Amniotic stem cell (primary cell): Measurements from ENCODE around the gene ST3GAL3.

Experiments used
- DNase-seq: peaks from one replicate; lab custom pipeline; 2025; lab: John Stamatoyannopoulos, UW

Gene ST3GAL3

DNA sequence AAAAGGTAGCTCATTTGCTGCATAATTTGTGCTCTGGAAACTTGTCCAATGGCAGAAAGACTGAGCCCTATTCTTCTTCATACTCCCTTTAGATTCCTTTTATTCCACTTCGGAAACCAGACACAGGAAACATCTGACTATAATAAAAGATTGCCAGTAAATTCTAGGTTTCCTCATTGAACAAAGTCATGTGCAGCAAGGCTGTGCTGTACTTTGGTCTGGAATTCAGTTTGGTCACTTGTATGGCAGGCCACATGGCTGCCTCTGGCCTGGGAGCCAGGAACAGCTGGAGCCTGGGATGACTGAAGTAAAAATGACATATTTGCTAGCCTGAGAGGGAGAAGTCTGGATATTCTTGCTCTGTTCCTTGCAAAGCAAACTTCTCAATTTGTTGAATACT lies 79.6 kb downstream of the ST3GAL3 start:
- no peak for DNase-seq

DNA sequence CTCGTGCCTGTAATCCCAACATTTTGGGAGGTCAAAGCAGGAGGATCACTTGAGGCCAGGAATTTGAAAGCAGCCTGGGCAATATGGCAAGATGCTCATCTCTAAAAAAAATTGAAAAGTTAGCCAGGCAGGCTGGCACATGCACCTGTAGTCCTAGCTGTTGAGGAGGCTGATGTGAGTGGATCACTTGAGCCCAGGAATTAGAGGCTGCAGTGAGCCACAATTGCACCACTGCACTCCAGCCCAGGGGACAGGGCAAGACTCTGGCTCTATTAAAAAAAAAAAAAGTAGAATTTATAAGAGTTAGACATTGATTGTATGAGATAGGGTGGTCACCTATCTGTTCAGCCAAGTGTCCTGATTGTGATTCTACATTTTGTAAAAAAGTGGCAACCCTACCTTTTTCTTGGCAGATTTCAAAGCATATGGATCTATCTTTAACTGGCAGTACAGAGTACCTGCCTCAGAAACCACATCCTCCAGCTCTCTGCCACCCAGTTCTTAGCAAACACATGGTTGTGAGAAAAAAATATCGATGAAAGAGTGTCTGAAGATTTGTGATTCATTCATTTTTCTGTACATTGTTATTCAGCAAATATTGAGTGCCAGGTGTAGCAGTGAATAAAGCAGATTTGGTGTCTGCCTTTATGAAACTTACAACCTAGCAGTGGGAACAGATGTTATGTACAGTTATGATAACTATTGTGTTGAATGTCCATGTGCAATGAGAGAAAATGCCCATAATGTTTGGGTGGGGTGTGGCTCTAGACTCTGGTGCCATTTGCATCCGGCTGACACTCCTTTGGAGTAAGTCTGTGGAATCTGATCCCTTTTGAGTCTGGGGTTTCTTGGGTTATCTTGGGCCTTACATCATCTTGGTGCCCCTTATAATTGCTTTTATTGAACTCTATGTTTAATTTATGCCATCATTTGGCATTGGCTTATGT lies 82.5 kb downstream of the ST3GAL3 start:
- DNase-seq: no peak

DNA sequence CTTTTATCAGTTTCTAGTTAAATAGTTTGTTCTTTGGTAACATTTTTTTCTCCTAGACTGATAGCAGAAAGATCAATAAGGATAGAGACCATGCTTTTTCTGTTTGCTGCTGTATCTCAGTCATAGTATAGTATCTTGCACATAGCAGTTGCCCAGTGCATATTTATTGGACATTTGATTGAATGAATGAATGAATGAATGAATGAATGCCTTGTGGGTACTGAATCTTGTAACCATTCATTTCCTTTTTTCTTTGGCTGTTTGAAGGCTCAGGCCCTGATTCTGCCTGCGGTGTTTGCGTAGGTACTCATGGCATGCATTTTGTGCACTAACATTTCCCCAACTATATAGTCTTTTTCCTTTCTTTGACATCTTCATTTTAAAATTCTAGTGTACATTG lies 83.9 kb downstream of the ST3GAL3 start:
- DNase-seq: no peak

DNA sequence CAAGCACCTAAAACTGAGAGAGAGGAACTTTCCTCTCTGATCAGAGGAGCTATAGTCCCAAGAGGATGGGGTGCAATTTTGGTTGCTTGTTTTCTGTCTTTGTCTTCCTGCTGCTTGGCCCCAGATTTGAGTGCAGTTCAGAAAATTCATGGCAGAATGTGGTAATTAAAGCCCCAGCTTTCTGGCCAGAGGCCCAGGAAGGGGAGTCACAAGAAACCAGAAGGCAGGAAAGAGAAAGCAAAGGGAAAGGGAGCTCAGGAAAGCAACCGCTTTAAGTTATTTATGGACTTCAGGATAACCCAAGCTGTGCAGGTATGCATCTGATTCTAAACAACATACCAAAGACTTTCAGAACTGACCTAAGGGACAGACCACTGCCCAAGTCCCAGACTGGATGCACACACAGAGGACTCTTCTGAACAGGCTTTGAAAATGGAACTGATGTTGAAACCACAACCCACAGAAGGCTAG lies 88.8 kb downstream of the ST3GAL3 start:
- no peak for DNase-seq

DNA sequence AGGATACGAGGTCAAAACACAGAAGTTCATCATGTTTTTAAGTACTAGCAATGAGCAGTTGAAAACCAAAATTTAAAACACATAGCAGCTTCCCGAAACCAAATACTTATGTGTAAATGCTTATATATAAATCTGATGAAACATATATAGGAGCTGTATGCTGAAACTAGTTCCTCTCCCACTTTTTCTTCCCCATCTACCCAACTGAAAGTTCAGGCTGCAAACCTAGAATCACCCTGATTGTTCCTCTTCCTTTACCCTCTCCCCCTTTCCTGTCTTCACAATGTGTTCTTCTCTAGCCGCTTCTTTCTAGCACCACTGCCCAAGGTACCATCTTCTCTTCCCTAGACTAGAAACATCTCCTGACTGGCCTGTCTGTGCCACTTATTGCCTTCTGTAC lies 90.6 kb downstream of the ST3GAL3 start:
- no peak for DNase-seq

DNA sequence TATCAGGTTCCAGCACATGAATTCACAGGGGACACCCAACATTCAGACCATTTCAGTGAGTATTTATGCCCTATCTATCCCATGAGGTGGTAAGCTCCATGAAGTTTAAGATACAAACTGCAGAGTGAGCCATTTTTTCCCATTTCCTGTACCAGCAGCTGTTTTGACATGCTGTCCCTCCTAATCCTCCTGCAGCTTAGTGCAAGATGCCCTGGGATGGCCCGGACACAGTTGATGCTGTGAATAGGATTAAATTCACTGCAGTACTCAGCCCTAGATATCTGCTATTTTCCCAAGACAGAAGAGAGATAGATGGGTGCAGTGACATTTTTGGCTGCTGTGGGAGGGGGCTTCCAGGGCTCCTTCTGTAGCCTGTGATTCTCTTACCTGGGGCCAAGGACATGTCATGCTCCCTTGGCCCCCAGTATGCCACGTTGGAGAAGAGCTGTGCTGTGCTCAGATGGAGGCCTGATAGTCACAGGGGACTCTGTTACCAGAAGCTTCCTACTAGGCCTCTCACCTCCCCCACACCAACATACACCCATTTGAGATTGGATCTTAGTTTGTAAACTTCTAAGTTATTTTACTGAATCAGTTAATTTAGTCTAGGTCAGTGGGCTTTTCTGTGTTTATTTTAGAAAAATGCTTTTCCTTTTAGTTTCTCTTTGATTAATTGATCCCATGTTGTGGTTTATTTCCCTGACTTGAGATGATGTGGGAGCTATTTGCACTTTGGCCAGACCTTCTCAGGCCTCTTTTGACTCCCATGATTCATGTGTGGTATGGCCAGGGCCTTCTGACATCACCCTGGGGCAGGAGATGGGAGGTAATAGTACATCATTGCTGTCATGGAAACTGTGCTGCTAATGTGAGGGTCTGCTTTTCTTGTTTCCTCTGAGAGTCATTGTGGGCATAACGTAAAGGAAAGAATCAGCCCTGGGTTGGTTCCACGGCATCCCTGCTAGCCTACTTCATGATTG lies 92.6 kb downstream of the ST3GAL3 start:
- DNase-seq: no peak

DNA sequence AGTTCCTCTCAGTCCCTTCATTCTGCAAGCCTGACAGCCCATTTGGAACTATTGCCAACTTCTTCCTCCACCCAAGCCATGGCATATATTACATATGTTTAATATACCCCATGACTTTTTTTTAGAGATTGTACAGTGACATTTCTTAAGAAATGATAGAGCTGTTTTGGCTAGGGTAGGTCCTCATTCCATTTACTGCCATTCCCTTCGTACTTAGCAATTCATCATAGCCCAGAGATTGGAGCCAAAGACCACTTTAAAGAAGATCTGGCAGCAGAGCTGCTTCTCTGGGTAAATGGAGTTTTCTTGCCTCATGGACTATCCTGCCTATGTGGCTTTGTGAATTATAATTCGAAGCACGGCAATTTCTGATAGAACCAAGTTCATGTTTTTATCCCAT lies 93.4 kb downstream of the ST3GAL3 start:
- no peak for DNase-seq

DNA sequence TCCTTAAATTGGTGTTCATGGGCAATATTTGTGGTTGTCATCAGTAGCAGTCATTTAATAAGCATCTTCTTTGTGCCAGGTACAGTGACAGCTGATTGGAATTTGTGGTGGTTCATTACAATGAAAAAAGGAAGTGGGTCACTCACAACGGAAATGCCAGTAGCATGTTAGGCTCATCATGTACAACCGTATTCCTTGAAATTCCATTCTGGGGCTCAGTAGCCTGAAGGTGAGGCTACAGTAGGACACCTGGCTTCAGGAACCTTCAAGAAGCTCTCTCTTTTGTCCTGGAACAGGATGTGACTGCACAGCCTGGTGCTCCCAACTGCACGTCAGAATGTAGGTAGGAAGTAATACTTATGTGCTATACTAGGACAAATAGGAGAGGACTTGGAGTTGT lies 93.9 kb downstream of the ST3GAL3 start:
- DNase-seq: no peak

DNA sequence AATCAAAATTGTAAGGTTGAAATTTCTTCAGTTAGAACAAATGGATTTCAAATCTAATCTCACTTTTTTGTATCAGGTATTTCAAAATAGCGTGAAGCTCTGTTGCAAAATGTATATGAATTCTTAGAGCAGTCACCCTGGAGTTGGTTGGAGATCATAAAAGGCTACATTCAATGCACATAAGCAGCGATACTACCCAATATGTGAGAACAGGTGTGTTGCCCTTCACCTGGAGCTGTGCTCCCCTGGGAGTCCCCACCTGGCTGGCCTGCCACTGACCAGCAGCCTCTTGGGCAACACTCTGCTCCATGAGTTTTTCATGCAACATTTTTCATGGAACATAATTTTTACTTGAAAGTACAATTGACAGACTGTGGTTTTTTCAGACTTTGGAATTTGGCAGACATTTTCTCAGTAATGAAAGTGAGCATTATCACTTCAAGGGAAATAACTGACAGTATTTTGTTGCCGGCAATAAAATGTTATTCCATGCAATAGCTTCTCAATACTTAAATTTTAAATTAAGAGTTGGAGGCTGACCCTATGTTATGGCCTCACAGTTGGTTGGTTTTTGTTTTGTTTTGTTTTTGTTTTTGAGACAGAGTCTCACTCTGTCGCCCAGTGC lies 95.1 kb downstream of the ST3GAL3 start:
- no peak for DNase-seq

DNA sequence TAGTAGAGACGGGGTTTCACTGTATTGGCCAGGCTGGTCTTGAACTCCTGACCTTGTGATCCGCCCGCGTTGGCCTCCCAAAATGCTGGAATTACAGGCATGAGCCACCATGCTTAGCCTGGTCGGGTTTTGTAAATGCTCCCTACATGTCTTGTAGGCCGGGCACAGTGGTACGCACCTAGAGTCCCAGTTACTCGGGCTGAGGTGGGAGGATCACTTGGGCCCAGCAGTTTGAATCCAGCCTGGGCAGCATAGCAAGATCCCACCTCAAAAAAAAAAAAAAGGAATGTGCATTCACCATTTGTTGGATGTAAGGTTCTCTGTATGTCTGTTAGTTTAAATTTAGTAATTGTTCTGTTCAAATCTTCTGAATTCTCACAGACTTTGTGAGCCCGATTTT lies 95.8 kb downstream of the ST3GAL3 start:
- DNase-seq: no peak

DNA sequence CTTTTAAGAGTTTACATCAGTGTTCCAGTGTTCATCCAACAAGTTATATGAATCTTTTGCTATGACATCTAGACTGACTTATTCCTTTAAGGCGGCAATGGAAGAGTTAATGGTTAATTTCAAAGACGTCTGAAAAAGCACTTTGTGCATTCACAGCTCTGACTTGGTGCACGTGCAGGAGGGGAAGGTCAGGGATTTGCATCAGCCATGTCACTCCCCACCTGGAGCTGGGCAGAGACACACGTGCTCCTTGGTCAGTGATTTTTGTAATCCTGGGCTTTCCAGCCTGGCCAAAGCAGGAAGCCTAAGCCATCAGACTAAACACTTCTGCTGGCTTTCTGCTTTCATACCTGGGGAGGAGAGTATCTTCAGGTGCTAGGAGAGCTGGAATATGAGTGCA lies 96.3 kb downstream of the ST3GAL3 start:
- no peak for DNase-seq

DNA sequence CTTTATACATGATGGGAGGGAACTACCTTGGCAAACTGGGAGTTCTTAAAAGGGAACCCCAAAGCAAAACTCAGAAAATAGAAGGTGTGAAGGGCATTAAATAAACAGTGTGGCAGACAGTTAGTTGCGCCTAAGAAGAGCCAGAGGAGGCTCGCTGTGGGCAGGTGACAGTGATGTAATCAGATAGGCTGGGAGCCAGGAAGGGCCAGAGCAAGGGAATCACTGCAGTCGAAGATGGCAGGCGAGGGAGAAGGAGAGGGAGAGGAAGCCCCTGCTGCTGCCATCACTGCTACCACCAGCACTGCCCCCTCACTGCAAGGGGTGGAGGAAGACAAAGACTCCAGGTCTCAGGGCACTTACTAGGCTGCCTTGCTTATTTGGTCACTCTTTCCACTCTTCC lies 97.2 kb downstream of the ST3GAL3 start:
- DNase-seq: no peak

DNA sequence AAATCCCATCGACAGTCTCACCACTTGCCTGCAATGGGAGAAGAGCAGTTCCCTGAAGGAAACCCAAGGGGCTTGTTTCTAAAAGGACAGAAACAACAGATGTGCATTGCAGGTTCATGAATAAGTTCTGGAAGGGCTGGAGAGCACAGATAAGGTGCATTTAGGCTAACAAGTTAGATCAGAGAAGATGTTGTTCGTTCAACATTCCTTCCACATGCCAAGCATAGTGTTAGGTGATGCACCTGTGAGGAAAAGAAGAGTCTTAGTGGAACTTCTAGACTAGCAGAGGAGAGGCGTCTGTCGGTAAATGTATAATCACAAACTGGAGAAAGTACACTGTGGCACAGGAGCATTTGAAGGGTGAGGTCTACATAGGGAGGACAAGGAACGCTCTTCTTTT lies 98.0 kb downstream of the ST3GAL3 start:
- DNase-seq: no peak

DNA sequence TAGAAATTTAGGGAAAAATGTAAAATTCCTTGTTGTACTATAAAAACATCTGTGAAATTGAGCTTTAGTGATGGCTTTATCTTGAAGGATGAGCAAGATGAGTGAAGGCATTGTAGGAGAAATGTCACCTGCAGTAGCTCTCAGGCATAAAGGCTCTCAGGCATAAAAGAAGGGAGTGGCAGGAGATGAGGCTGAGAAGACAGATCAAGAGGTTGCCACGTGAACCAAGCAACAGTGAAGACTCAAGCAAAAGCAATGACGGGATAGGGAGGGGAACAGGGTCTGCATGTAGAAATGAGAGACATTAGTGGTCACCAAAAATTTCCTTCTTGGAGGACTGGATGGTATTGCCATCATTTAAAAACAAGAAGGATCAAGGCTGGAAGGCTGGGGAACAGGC lies 98.8 kb downstream of the ST3GAL3 start:
- DNase-seq: no peak

DNA sequence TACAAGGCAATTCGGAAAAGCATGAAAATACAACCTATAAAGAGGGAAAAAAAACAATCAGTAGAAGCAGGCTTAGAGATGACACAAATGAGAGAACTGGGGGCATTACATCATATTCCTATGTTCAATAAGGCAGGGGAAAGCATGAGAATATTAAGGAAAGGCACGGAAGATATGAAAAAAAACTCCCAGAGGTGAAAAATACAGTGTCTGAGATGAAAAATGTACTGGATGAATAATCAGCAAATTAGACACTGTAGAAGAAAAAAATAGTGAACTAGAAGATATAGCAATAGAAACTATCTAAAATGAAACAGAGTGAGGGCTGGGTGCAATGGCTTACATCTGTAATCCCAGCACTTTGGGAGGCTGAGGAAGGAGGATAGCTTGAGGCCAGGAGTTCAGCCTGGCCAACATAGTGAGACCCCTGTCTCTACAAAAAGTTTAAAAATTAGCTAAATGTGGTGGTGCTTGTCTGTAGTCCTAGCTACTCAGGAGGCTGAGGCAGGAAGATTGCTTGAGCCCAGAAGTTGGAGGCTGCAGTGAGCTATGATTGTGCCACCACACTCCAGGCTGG lies 101.8 kb downstream of the ST3GAL3 start:
- DNase-seq: no peak

DNA sequence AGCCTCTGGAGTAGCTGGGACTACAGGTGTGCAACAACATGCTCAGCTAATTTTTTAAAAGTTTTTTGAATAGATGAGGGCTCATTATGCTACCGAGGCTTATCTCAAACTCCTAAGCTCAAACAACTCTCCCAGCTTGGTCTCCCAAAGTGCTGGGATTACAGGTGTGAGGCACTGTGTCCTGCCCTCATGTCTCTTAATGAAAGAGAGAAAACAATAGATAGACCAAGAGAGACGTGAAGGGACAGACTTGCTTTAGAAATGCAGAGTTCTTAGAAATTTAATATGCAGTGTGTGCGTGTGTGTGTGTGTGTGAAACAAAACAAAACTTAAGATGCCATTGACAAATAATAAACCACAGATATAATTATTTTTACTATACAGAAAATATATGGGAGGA lies 105.2 kb downstream of the ST3GAL3 start:
- no peak for DNase-seq

DNA sequence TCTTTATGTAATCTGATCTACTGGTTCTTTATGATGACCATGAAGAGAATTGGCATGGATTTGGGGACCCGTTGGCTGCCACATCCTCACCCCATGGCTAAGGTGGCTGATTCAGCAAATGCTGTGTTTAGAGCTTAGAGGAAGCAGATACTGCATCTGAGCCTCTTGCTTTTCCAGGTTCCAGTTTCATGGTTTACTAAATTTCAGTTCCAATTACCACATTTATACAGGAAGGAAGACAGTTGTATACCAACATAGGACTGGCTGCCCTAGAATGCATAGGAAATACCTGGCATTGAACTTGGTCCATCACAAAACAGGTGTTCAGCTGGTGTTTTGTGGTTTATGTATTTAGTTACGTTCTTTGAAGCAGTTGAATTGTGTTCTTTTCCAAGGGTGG lies 107.1 kb downstream of the ST3GAL3 start:
- no peak for DNase-seq

DNA sequence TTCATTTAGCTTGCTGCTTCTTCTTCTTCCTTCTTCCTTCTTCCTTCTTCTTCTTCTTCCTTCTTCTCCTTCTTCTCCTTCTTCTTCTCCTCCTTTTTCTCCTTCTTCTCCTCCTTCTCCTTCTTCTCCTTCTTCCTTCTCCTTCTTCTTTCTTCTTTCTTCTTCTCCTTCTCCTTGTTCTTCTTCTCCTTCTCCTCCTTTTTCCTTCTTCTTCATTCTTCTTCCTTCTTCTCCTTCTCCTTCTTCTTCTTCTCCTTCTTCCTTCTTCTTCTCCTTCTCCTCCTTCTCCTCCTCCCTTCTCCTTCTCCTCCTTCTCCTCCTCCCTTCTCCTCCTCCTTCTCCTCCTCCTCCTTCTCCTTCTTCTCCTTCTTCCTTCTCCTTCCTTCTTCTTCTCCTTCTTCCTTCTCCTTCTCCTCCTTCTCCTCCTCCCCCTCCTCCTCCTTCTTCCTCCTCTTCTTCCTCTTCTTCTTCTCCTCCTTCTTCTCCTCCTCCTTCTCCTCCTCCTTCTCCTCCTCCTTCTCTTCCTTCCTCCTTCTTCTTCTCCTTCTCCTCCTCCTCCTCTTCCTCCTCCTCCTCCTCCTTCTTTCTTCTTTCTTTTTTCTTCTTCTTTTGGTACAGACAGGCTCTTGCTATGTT lies 110.1 kb downstream of the ST3GAL3 start:
- no peak for DNase-seq

DNA sequence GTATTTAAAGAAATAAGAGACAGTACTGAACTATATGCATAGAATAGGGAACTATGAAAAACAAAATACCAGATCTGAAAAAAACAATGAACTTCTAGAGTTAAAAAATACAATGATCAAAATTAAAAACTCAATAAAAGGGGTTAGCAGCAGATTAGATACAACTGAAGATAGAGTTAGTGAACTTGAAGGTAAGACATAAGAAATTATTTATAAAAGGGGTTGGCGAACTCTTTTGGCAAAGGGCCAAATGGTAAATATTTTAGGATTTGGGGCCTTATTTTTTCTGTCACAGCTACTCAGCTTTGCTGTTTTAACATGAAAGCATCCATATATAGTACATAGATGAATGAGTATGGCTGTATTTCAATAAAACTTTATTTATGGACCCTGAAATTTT lies 111.4 kb downstream of the ST3GAL3 start:
- no peak for DNase-seq

DNA sequence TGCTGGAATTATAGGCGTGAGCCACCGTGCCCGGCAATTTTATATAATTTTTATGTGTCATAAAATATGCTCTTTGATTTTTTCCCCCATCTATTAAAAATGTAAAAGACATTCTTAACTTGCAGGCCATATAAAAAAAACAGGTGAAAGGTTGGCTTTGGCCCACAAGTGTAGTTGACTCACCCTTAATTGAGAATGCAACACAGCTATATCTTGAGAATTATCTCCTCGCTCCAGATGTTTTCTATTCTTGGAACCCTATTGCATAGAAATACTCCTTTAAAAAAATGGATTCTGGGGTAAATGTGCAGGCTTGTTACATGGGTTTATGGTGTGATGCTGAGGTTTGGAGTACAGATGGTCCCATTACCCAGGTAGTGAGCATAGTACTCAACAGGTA lies 112.0 kb downstream of the ST3GAL3 start:
- no peak for DNase-seq

DNA sequence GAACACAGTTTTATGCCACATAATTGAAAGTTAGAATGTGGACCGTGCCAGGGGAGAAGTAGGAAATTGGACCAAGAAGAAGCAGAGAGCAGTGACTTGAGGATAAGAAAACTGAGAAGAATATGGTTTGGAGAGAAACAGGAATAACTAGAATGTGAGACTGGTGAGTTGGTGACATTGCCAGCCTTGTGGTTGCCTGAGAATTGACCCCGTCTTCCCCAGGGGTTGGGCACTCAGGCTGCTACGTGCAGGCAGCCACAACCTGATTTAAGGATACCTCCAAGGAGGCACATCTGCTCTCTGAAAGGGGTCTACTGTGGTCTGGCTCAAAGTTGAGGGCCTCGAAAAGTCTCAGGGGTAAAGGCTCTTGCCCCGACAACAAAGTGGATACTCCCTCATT lies 114.1 kb downstream of the ST3GAL3 start:
- DNase-seq: no peak
